Erythroblast (primary cell): ENCODE data around the gene WNT11.

Experiments
- GATA1 ChIP-seq: IDR thresholded peaks from 2 replicates; pipeline ENCODE4 v1.6.1; 2011; ENCODE audit warnings: low read depth, mild to moderate bottlenecking, control low read depth, low read length, moderate library complexity
- POLR2A ChIP-seq: IDR thresholded peaks from 2 replicates; pipeline ENCODE4 v1.6.1; 2011; ENCODE audit warnings: mild to moderate bottlenecking, low read length

DNA sequence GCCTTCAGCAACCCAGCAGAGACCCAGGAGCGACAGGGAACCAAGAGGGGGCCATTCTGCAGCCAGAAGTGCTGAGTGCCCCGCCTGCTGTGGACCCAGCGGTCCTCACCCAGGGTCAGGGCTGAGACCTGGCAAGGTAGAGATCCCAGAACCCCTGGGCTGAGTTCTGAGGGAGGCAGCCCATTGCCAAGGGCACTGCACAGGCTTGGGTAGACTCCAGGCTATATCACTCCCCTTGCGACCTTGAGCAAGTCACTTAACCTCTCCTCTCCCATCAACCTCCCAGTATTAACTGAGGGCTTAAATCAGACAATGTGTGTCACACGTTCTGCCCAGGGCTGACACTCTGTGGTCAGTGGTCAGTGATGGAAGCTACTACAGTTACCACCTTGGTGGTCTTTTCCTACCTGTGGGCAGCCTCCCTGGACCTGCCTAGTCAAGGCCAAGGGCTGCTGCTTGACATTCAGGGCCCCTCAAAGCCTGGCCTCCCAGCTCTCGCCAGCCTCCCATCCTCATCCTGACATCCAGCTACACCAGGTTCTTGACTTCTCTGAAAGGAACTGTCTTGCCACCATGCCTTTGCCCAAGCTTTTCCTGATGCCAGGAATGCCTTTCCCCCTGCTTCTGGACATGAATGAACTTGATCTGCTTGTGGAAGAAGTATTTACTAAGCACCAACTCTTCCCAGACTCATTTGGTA lies 8.2 kb downstream of the WNT11 start:
- TF ChIP-seq POLR2A (no peak), GATA1 (no peak)
